ENCODE results near the gene BCL11A. TPM values are rescaled to one million over a fixed set of nuclear protein-coding genes. Genes with fewer than 3 reads are reported as not detected.

The BCL11A gene
- total RNA-seq, 1 experiment from 2014 or later: 0.33 TPM

- Histone ChIP-seq H3K9me3 (ENCODE audit: control insufficient read depth, insufficient read depth, low read depth, low read length) (no peaks in the 10 kb centered on the region), H3K4me3 (ENCODE audit: low read depth in 2 of 2, low read length in 2 of 2) (no peak overlapping the region), H3K27me3 (ENCODE audit: control insufficient read depth, insufficient read depth, low read length) (peaks cover 13% of the 10 kb centered on the region), H3K4me1 (ENCODE audit: control insufficient read depth, insufficient read depth, low read length) (no peaks in the 10 kb centered on the region), H3K36me3 (ENCODE audit: control insufficient read depth, insufficient read depth, low read length) (no peaks in the 10 kb centered on the region), H3K27ac (ENCODE audit: low read length) (no peak overlapping the region)
- TF ChIP-seq SIN3A (IDR thresholded peaks at IDR 0.05; ENCODE audit: borderline replicate concordance, insufficient read depth, low read depth, low read length): no peak
- TF ChIP-seq CTCF (IDR thresholded peaks at IDR 0.05): no peak
- no peak for TF ChIP-seq TCF7L2 (IDR thresholded peaks at IDR 0.05; ENCODE audit: low read depth, low read length)
- TF ChIP-seq REST (IDR thresholded peaks at IDR 0.05; ENCODE audit: insufficient read depth in 1 of 2, low read depth in 2 of 2, low read length in 1 of 2): no peak
- TF ChIP-seq POLR2AphosphoS5 (IDR thresholded peaks at IDR 0.05; ENCODE audit: low read depth, low read length): no peak
- intact Hi-C loops (cut with micrococcal nuclease; ENCODE audit: unreplicated experiment): no loop called here
- DNase-seq (ENCODE audit: low read depth, low spot score) (no peak), ATAC-seq (no peak)
- no TSS peak for BruUV-seq (replicated peaks)
- CTCF ChIA-PET: no interaction called here
- in situ Hi-C loops (cut with HindIII; ENCODE audit: low pct_unique_long_range_greater_than_20kb, low sequenced_read_pairs): no loop called here
- POLR2A ChIA-PET: no interaction called here
Measured at GRCh38 chr2:60485055-60485454, 68.4 kb downstream of the BCL11A start.

GRCh38 chr2:60484133-60484645 is 69.3 kb downstream of the BCL11A start:
- no peaks in the 10 kb centered on the region for H3K36me3 ChIP-seq (ENCODE audit: control insufficient read depth, insufficient read depth, low read length)
- no peaks in the 10 kb centered on the region for H3K9me3 ChIP-seq (ENCODE audit: control insufficient read depth, insufficient read depth, low read depth, low read length)
- no peak overlapping the region for H3K27ac ChIP-seq (ENCODE audit: low read length)
- no peak for TF ChIP-seq CTCF (IDR thresholded peaks at IDR 0.05)
- TF ChIP-seq POLR2AphosphoS5 (IDR thresholded peaks at IDR 0.05; ENCODE audit: low read depth, low read length): no peak
- TF ChIP-seq REST (IDR thresholded peaks at IDR 0.05; ENCODE audit: insufficient read depth in 1 of 2, low read depth in 2 of 2, low read length in 1 of 2): no peak
- no peak for TF ChIP-seq SIN3A (IDR thresholded peaks at IDR 0.05; ENCODE audit: borderline replicate concordance, insufficient read depth, low read depth, low read length)
- TF ChIP-seq TCF7L2 (IDR thresholded peaks at IDR 0.05; ENCODE audit: low read depth, low read length): no peak
- no TSS peak for BruUV-seq (replicated peaks)
- peaks cover 13% of the 10 kb centered on the region for H3K27me3 ChIP-seq (ENCODE audit: control insufficient read depth, insufficient read depth, low read length)
- ChIA-PET CTCF (no interaction called here), POLR2A (interaction anchor here (0.6 kb wide), 1 partner anchor 87 kb away, joined by 3 read pairs; no protein-coding TSS in a partner anchor)
- DNase-seq (ENCODE audit: low read depth, low spot score): no peak
- no peaks in the 10 kb centered on the region for H3K4me1 ChIP-seq (ENCODE audit: control insufficient read depth, insufficient read depth, low read length)
- intact Hi-C loops (cut with micrococcal nuclease; ENCODE audit: unreplicated experiment) (no loop called here), in situ Hi-C loops (cut with HindIII; ENCODE audit: low pct_unique_long_range_greater_than_20kb, low sequenced_read_pairs) (no loop called here)
- H3K4me3 ChIP-seq (ENCODE audit: low read depth in 2 of 2, low read length in 2 of 2): no peak overlapping the region
- ATAC-seq: no peak
